ENCODE results near the gene ERCC6L2.

ERCC6L2 gene

DNA sequence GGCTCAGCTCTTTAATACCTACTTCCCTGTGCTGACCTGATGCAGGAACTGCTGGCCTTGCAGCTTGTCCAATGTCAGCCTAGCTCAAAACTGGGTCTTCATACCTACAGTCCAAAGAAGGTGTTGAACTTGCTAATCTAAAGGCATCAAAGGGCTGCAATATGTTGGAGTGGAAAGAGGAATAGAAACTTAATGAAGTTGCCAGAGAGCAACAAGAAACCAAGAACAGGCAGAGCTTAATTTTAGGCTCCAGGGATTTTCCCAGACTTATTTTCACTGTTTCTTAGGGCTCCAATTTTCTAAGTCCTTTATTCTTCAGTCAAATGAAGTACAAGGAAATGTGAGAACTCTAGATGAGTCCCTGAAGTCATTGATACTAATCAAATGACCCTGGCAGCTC, 17.6 kb upstream of the ERCC6L2 start:
- in situ Hi-C loops (cut with HindIII; ENCODE audit: low pct_ligation_motif_present, low pct_unique_long_range_greater_than_20kb, low sequenced_read_pairs) = no loop called here
- DNase-seq = no peak

DNA sequence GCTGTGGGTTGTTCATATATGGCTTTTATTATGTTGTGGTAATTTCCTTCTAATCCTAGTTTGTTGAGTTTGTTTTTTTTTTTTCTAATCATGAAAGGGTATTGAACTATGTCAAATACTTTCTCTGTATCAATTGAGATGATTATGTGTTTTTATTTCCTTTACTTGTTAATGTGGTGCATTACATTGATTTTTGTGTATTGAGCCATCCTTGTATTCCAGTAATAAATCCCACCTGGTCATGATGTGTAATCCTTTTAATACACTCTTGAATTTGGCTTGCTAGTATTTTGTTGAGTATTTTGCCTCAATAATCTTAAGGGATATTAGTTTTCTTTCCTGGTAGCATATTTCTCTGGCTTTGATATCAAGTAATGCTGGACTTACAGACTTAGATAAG, 13.1 kb upstream of the ERCC6L2 start:
- DNase-seq = no peak
- in situ Hi-C loops (cut with HindIII; ENCODE audit: low pct_ligation_motif_present, low pct_unique_long_range_greater_than_20kb, low sequenced_read_pairs) = no loop called here

DNA sequence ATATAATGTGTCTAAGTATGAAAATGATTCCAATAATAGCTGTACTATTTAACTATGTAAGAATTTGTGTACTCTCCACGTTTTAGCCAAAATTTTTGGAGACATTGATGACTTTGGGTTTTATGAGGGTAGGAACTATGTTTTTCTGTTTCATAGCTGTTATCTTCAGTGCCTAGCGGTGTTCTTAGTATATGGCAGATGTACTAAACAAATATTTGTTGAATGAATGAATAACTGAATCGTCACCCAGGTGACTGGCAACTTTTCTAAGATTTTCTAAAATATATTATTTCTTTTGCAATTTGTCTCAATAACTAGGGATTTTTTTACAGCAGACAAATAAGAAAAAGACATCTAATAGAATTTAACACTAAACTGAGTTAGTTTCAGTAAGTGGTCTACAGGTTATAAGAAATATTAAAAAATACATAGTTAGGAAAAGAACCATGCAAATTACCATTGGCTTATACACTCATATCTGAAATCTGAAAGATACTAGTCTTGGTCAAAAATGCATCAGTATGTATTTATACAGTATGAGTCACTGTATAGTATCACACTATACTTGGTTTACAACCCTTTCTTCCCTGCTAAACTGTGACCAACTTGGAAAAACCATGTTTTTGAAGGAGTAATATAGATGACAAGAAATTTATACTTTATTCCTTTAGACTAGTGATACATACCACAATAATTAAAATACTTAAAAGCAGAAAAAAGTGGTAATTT, 10.5 kb upstream of the ERCC6L2 start:
- in situ Hi-C loops (cut with HindIII; ENCODE audit: low pct_ligation_motif_present, low pct_unique_long_range_greater_than_20kb, low sequenced_read_pairs) = no loop called here
- no peak for DNase-seq

DNA sequence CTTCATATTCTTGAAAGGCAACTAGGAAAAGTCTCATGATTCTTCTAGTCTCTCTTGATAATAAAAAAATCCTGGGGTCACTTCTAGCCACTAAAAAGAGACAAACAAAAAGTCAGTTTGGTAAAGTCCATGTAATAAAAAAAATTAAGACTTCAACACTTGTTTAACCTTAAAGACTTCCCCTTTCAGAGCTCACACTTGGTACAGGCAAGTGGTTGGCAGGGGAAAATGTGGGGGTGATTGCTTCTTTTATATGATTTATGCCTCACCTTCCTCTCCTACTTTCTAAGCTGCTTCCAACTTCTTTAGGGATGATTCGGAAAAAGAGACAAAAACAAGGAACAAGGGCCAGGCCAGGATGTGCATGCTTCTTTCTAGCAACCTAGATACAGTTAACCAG, 5.1 kb upstream of the ERCC6L2 start:
- DNase-seq = no peak
- in situ Hi-C loops (cut with HindIII; ENCODE audit: low pct_ligation_motif_present, low pct_unique_long_range_greater_than_20kb, low sequenced_read_pairs) = no loop called here

DNA sequence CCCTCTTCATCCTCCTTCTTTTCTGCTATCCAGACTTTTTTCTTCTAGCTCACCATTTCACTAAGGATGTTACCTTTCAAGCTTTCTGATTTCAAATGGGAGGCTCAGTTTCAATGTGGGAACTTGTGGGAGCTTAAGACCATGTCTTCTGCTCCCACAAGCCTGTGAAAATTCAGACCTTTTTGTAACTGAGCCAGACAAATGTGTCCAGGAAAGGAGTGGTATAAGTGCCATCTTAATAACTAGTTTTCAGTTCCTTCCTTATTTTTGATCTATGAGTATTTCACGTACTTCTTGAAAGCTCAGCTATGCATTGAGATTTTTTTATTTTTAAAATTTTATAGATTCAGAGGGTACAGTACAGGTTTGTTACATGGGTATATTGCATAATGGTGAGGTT, 4.6 kb upstream of the ERCC6L2 start:
- in situ Hi-C loops (cut with HindIII; ENCODE audit: low pct_ligation_motif_present, low pct_unique_long_range_greater_than_20kb, low sequenced_read_pairs) = no loop called here
- DNase-seq = no peak

DNA sequence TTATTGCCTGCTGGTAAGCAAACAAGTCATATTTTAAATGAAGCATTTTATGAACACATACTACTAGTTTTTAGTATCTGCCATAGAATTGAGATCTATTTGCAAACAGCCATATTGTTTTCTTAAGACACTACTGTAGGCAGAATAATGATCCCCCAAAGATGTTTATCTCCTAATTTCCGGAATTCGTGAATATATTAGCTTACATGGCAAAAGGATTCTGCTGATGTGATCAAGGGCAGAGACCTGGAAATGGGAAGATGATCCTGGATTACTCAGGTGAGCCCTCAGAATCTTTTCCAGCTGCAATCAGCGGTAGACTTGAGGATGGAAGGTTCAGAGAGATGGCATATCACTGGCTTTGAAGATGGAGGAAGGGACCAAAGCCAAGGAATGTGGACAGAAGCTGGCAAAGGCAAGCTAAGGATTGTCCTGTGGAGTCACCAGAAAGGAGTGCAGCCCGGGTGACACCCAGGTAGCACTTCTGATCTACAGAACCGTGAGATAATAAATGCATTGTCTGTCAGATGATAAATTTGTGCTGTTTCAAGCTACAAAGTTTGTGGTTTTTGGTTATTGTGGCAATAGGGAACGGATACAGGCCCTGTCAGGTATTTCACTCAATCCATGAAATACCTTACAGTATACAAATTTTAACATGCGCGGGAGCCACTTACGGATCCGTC, 1.0 kb upstream of the ERCC6L2 start:
- in situ Hi-C loops (cut with HindIII; ENCODE audit: low pct_ligation_motif_present, low pct_unique_long_range_greater_than_20kb, low sequenced_read_pairs) = no loop called here
- peak; percentile 11 for DNase-seq

DNA sequence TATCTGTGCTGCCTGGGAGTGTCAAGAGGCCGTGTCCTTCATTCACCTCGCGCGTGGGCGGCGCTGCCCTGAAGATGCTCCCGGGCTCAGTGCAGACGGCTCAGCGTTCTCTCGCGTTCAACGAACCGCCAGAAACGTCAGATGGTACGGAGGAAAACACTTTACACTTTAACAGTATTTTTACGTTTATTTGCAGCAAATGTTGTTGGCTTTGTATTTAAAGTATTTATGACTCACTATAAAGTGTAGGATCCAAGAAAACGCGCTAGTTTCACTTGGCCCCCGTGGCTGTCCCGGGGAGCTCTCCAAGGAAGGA, 544 bp upstream of the ERCC6L2 start:
- peak; percentile 33 for DNase-seq
- in situ Hi-C loops (cut with HindIII; ENCODE audit: low pct_ligation_motif_present, low pct_unique_long_range_greater_than_20kb, low sequenced_read_pairs) = no loop called here

DNA sequence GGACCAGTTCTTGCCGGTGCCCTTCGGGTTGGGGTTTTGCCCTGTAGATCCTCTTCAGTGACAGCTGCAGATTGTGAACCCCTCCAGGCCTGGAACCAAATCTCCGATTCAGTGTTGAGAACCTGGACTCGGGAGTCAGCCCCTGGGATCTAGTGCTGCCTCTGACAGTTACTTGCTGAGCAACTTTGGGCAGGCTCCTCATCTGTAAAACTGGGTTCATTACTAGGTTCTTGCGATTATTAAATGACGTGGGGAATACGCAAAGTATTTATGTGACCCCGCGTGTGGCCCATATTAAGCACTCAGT, 600 bp downstream of the ERCC6L2 start:
- no peak for DNase-seq
- in situ Hi-C loops (cut with HindIII; ENCODE audit: low pct_ligation_motif_present, low pct_unique_long_range_greater_than_20kb, low sequenced_read_pairs) = no loop called here

DNA sequence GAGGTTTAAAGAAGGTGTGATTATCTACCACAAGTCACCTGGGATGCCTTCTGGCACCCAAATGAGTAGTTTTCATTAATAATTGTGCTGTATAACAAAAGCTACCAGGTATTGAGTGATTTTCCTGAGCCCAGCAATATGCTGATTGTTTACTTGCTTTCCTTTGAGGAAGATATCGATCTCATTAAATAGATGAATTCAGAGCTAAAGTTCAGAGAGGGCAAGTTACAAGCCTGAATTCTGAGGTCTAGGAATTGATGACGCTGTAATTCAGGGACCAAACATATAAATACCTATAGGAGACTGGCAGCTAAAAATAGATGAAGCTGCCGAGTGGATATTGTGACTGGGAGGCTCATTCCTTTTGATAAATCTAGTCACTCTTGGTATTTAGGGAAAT, 1.1 kb downstream of the ERCC6L2 start:
- in situ Hi-C loops (cut with HindIII; ENCODE audit: low pct_ligation_motif_present, low pct_unique_long_range_greater_than_20kb, low sequenced_read_pairs) = no loop called here
- peak; percentile 16 for DNase-seq

DNA sequence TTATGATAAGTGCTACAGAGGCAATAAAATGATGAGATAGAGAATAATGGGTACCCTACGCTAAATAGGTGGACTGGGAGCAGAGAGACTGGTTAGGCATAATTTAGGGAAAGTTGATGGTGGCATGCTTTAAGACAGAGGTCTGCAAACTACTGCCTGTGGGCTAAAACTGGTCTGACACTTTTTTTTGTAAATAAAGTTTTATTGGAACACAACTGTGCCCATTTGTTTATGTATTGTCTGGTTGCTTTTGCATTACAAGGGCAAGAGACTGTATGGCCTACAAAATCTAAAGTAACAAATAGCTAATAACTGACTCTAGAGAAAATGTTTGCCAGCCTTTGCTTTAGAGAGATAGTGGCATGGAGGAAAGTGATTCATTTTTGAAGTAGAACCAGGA, 2.5 kb downstream of the ERCC6L2 start:
- no peak for DNase-seq
- in situ Hi-C loops (cut with HindIII; ENCODE audit: low pct_ligation_motif_present, low pct_unique_long_range_greater_than_20kb, low sequenced_read_pairs) = no loop called here

DNA sequence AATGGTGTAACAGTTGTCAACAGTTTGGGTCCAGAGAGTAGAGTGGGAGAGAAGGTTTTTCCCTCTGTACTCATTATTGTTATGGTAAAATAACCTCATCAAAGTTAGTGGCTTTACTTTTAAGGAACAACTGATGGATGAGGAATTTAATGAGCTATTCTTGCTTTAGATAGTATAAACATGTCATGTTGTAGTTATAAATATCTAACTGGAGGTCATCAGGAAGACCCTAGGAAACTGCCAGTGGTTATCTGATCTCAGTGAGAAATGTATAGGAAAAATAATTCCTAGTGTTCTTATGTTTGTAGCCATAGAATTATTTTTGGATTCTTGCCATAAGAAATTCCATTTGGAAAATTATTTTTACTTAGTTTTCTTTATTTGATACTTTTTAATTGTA, 4.1 kb downstream of the ERCC6L2 start:
- DNase-seq = no peak

DNA sequence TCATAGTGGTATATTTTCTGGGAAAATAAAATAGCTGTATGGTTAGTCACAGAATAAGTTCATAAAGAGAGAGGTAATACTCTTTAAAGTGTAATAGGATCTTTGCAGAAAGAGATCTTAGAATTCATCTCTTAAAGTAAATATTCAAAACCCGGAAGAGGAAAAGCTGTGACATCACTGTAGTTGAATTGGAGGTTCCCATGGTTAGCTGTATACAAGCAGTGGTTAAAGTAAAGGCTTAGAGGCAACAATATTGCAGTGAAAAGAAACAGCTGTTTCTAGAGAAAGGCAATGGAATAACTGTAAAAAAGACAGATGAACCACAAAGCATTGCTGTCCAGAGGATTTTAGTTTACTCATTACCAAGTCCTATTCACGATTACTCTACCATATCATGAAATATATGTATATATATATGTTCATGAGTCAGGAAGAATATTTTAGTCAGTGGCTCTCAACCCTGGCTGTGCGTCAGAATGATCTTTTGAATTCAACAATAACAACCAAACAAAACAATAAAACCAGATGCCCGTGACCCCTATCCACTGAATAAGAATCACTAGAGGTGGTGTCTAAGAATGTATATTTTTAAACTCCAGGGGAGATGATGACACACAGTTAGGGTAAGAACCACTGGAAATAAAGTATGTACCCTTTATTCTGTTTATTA, 4.7 kb downstream of the ERCC6L2 start:
- in situ Hi-C loops (cut with HindIII; ENCODE audit: low pct_ligation_motif_present, low pct_unique_long_range_greater_than_20kb, low sequenced_read_pairs) = no loop called here
- no peak for DNase-seq

More for the DNA sequence above, 4.1 kb downstream of the ERCC6L2 start:
- in situ Hi-C loops (cut with HindIII; ENCODE audit: low pct_ligation_motif_present, low pct_unique_long_range_greater_than_20kb, low sequenced_read_pairs) = no loop called here

DNA sequence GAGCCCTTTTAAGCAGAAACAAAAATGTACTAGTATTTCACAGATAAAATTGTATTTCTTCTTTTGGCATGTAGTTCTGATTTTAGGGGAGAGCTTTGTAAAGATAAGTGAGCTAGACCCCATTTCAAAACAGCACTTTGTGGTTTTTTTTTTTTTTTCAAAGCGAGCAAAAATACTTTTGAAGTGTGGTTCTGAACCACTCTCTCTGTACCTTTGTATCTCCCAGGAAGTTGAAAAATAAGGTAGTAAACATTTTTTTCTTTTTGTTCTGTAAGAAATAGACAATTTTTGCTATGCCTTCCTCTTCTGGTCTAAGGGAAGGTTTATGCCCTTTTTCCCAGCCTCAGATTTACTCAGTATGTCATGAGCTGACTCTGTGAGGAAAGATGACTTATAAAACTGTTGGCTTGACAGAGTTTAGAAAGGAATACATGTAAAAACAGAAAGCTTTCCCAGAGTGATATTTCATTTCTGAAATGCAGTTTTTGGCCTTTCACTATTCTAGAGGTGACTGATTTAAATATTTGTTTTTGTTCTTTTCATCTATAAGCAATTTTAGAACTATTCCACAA, 12.5 kb downstream of the ERCC6L2 start:
- in situ Hi-C loops (cut with HindIII; ENCODE audit: low pct_ligation_motif_present, low pct_unique_long_range_greater_than_20kb, low sequenced_read_pairs) = no loop called here
- DNase-seq = no peak

DNA sequence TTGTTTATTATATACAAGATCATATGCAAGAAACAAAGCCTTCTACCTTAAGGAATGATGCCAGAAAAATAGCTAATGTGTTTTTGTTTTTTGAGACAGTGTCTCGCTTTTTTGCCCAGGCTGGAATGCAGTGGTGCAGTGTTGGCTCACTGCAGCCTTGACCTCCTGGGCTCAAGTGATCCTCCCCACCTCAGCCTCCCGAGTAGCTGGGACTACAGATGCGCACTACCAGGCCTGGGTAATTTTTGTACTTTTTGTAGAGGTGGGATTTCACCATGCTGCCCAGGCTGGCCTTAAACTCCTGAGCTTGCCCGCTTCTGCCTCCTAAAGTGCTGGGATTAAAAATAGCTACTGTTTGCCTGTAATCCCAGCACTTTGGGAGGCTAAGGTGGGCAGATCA, 15.1 kb downstream of the ERCC6L2 start:
- in situ Hi-C loops (cut with HindIII; ENCODE audit: low pct_ligation_motif_present, low pct_unique_long_range_greater_than_20kb, low sequenced_read_pairs) = no loop called here
- no peak for DNase-seq

DNA sequence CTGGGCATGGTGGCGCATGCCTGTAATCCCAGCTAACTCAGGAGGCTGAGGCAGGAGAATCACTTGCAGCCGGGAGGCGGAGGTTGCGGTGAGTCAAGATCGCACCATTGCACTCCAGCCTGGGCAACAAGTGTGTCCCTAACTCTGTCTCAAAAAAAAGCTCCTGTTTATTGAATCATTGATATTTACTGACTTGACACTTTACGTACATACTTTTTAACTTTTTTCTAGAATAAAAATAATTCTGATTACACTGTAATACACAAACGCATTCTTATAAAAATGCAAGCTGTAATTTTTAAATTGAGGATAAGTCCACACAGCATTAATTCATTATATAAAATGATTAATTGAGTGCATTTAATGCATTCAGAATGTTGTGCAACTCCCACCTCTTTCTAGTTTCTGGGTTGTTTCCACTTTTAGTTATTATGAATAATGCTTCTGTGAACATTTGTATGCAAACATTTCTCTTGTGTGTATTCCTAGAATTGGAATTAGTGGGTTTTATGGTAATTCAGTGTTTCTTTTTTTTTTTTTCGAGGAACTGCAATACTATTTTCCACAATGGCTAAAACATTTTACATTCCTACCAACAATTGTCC, 15.7 kb downstream of the ERCC6L2 start:
- no peak for DNase-seq
- in situ Hi-C loops (cut with HindIII; ENCODE audit: low pct_ligation_motif_present, low pct_unique_long_range_greater_than_20kb, low sequenced_read_pairs) = no loop called here

DNA sequence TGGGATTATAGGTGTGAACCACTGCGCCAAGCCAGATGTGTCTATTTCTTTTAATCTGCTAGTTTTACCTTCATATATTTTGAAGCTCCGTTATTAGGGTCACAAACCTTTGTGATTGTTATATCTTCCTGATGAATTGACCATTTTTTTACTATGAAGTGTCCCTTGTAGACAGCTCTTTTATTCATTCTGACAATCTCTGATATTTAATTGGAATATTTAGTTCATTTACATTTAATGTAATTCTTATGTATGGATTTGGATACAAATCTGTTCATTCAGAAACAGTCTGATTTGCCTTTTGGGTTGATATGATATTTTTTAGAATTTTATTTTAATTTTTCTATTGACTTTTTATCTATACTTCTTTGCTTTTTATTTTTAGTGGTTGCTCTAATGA, 17.2 kb downstream of the ERCC6L2 start:
- no peak for DNase-seq
- in situ Hi-C loops (cut with HindIII; ENCODE audit: low pct_ligation_motif_present, low pct_unique_long_range_greater_than_20kb, low sequenced_read_pairs) = no loop called here

DNA sequence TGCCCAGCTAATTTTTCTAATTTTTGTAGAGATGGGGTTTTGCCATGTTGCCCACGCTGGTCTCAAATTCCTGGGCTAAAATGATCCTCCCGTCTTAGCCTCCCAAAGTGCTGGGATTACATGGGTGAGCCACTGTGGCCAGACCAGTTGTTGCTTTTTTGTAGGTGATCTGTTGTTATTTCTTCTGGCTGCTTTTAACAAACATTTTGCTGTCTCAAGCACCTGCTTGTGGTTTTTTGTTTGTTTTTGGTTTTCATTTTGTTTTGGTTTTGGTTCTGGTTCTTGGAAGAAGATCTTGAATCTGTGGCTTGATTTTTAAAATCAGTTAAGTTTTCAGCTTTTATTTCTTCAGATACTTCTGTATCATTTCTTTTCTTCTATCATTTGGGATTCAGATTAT, 21.1 kb downstream of the ERCC6L2 start:
- in situ Hi-C loops (cut with HindIII; ENCODE audit: low pct_ligation_motif_present, low pct_unique_long_range_greater_than_20kb, low sequenced_read_pairs) = no loop called here
- no peak for DNase-seq

DNA sequence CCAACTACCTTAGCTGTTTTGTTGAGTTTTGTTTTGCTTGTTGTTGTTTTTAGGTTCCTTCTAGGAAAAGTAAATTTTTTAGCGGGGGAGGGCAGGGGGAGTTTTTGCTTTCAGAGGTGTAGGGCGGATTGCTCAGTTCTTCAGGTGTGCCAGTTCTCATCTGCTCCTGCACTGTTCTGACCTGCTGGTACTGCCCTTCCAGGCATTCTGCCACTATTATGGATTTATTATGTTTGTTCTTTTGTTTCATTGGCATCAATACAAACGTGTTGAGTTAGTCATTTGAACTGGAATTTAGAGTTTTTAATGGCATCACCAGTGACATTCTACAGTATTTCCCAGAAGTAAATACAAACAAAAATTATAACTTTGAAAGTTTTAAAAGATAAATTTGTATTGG, 26.0 kb downstream of the ERCC6L2 start:
- no peak for DNase-seq

DNA sequence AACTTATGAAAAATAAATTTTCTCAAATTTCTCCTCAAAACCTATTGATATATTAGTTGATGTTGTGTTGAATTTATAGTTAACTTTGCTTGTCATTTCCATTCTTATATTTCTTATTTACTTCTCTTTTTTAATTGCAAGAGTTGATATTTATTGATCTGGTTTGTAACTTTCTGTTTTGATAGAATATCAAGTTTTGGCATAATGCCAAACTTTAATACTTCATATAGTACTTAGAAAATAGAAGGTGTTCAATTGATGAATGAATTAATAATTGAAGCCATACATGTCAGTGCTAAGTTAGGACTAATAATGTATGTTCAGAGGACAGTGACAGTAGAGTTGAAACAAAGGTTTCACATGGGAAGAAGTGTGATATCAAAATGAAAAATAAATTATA, 27.9 kb downstream of the ERCC6L2 start:
- DNase-seq = no peak
- in situ Hi-C loops (cut with HindIII; ENCODE audit: low pct_ligation_motif_present, low pct_unique_long_range_greater_than_20kb, low sequenced_read_pairs) = no loop called here

More for the DNA sequence above, 26.0 kb downstream of the ERCC6L2 start:
- in situ Hi-C loops (cut with HindIII; ENCODE audit: low pct_ligation_motif_present, low pct_unique_long_range_greater_than_20kb, low sequenced_read_pairs) = no loop called here

Data from ACHN (cell line).